NCI-H1417 treated with DMSO at 0.1 percent for 48 hours (cell line): ENCODE data around the gene FAM174C.

ENCODE experiments used
- DNase-seq: peaks from one replicate; lab custom pipeline; 2025; lab: John Stamatoyannopoulos, UW

FAM174C gene

DNA sequence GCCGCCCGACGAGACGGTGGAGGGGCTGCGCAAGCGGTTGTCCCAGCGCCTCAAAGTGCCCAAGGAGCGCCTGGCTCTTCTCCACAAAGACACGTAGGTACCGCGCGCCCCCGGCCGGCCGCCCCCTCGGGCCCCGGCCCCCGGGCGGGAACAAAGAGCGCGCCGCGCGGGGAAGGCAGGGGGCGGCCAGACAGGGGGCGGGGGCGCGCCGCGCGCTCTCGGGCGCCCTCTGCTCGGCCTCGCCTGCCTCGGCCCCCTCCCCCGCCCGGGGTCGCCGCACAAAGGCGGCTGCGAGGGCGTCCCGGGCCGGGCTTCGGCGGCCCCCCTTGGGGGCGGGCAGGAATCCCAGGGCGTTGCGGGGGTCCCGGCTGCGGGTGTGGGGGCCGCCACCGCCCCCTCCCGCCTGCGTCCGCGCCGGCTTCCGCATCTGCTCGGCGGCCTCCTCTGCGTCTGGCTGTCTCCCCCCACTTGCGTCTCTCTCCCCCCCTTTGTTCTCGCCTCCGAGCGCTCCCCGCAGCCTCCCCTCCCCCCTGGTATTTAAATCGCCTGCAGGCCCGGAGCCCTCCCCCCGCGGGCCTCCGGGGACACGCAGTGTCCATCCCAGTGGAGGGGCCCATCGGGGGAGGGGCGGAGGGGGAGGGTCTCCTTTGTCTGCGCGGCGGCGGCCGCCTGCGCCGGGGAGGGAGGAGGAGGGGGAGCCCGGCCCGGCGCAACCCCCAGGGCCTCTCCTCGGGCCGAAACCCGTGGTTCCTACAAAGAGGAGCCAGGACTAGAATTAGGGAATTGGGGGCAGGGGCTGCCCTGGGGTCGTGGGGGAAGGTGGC, 24.7 kb upstream of the FAM174C start:
- peak; percentile 45 for DNase-seq

DNA sequence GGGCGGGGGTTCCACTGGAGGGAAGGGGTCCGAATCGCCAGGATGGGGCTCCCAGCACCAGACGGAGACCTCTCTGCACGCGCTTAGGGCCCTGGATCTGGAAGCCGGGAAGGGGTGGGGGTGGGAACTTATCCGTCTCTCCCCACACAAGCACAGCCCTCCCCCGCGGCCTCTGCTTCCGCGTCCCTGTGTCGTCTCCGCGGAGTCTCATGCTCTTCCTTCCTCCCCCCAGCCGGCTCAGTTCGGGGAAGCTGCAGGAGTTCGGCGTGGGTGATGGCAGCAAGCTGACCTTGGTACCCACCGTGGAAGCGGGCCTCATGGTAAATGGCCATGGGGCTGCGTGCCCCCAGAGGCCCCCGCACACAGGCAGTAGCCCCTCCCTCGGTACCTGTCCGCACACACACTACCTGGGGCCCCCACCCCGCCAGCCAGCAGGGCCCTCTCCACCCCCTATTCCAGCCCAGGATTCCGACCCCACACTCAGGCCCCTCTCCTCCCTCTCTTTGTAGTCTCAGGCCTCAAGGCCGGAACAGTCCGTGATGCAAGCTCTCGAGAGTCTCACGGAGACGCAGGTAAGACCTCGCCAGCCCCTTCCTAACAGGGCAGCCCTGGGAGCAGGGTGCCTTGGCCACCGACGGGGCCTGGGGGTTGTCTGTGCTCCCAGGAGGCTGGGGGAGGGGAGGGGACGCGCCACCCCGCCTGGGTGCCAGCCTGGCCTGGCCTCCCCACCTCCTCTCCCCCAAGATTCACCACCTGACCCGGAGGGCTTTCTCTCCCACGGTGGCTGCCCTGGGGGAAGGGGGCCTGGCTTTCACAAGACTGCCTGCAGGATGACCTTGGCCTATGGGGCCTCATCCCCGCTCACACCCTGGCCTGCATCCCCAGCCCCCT, 23.8 kb upstream of the FAM174C start:
- no peak for DNase-seq

DNA sequence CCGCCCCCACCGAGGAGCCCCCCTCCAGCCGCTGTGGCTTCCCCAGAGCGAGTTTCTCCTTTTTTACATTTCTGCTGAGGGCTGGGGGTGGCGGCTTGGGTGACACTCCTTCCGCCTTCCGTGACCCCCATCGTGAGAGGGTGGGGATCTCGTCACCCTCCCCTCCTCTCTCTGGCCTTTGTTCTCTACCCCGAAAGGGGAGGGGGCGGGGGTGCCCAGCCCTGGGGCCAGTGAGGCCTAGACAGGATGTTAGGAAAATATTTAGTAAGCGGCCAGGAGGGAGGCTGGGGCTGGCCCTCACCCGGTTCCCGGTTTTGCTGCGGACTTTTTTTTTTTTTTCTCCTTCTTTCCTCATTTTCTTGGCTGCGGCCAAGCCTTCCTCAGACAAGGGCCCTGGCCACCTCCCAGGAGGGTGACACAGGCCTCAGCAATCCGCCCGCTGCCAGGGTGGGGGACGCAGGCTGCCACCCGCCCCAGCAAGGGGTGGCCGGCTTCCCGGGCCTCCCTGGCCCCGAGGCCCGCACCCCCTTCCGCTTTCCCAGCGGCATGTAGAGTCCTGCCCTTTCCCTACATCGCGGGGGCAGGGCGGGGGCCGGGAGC, 23.0 kb upstream of the FAM174C start:
- DNase-seq = no peak

DNA sequence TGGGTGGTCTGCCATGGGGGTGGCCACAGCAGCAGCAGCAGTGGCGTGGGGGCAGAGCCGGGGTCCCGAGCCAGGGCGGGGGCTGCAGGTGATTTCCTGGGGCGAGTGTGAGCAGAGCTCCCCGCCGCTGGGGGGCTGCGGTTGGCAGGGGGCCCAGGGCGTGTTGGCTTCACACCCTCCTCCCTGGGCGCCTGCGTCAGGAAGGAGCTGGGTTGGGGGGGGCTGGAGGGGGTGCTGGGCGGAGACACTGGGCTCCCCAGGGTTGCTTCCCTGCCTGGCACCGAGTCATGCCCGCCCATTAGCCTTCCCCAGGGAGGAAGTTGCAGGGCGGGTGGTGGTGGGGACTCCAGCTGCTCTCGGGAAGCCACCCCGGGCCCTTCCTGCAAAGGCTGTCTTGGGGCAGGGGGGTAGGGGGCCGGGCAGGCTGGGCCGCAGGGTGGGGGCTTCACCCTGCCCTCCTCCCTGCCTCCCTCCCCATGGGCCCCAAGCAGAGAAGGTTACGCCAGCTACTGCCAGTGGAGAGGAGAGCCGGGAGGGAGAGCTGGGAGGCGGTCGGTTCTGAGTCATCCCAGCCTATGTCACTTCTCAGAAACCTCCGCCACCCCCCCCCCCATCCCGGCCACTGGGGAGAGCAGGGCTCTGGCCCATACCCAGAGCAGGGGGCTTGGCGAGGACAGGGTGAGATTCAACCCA, 22.4 kb upstream of the FAM174C start:
- DNase-seq = peak; percentile 43

- no peak for DNase-seq
Measured at GRCh38 chr19:1253514-1254080, 21.7 kb upstream of the FAM174C start.

GRCh38 chr19:1254081-1254527, 21.2 kb upstream of the FAM174C start:
- DNase-seq = no peak

DNA sequence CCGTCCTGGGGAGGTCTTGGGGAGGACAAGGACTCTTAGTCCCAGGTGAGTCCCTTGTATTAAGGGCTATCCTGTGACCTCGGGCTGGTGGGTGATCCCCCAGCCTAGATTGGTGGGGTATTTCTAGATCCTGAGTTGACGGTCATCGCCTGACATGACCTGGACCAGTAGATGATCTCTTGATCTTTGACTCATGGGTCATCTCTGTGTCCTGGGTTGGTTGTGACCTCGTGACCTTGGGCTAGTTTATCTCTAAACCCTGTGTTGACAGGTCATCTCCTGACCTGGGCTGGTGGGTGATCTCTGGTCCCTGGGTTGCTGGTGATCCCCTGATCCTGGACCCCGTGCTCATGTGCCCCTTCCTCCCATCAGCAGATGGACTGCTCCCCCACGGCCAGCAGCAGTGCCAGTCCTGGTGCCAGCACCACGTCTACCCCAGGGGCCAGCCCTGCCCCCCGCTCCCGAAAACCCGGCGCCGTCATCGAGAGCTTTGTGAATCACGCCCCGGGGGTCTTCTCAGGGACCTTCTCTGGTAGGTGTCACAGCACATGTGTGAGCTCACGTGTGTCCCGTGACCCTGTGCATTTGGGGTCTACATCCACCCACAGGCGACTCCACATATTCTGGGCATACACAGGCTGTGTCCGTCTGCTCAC, 20.7 kb upstream of the FAM174C start:
- no peak for DNase-seq

DNA sequence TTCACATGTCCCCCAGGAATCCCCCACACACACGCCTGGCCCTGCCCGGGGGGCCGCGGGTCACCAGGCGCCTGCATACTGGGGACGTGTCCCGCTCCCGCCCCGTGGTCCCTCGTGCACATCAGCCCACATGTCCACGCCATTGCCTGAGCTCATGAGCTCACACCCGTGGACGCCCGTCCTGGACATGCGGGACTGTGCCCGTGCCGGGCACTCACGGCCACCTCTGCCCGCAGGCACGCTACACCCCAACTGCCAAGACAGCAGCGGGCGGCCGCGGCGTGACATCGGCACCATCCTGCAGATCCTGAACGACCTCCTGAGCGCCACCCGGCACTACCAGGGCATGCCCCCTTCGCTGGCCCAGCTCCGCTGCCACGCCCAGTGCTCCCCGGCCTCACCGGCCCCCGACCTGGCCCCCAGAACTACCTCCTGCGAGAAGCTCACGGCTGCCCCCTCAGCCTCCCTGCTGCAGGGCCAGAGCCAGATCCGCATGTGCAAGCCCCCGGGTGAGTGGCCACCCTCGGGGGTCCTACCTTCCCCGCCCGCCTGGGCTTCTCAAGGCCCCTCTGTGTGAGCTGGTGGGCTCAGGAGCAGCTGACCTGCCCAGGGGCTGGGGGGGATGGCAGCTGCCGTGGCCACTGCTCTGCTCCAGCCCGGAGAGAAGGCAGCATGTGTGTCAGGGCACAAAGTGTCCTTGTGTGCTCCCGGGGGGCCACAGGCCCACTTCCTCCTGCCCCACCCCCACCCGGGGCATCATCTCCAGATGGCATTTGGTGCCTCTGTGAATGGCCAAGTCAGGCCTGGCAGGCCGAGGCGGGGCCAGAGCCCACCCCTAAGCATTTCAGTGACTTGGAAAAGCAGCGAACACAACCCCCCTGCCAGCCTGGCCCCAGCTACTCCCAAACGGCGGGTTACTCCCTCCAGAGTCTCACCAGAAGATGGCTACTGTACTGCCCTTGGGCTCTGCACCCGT, 19.9 kb upstream of the FAM174C start:
- DNase-seq = no peak

DNA sequence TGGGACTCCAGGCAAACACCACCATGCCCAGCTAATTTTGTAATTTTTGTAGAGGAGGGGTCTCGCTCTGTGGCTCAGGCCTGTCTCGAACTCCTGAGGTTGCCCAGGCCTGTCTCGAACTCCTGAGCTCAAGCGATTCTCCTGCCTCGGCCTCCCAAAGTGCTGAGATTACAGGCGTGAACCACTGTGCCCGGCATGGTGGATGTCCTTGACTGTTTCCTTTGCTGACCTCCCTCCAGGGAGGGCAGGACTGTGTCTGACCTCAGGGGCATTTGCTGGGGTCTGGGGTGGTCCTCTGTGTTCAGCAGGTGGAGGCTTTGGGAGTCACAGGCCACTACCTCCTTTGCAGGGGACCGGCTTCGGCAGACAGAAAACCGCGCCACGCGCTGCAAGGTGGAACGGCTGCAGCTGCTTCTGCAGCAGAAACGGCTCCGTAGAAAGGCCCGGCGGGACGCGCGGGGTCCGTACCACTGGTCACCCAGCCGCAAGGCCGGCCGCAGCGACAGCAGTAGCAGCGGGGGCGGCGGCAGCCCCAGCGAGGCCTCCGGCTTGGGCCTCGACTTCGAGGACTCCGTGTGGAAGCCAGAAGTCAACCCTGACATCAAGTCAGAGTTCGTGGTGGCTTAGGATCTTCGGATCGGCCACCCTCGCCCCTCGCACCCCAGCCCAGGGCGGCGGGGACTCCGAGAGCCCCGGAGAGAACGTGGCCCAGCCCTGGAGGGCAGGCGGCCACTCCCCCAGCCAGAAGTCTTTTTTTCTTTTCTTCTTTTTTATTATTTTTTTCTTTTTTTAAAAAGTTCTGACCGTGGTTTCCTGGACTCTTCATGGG, 18.5 kb upstream of the FAM174C start:
- no peak for DNase-seq

DNA sequence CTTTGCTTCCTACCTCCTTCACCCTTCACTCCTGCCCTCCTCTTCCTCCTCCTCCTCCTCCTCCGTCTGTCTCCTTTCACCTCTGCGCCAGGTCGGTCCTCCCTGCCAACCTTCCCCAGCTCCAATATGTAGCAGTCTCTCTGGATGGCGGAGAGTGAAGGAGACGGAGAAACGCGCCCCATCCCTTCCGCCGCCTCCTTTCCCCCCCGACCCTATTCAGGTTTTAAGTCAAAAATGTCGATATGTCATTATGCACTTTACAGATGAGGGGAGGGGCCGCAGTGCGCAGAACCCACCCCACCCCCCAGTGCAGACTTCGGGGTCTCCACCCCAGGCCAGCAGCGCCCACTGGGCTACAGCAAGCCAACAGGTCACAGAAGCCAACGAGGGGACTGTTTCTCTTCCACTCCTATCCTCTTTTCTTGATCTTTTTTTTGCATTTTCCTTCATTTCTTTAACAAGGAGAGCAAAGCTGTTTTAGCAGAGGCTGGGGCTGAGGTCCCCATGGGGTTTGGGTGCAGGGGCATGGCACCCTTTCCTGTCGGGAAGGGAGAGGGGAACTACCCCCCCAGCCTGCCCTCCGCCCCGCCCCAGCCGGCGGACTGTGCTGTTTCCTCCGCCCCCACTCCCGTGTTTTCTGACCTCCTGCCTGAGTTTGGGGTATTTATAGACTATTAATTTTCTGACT, 17.7 kb upstream of the FAM174C start:
- DNase-seq = no peak

GRCh38 chr19:1258163-1258492, 17.2 kb upstream of the FAM174C start:
- DNase-seq = no peak

DNA sequence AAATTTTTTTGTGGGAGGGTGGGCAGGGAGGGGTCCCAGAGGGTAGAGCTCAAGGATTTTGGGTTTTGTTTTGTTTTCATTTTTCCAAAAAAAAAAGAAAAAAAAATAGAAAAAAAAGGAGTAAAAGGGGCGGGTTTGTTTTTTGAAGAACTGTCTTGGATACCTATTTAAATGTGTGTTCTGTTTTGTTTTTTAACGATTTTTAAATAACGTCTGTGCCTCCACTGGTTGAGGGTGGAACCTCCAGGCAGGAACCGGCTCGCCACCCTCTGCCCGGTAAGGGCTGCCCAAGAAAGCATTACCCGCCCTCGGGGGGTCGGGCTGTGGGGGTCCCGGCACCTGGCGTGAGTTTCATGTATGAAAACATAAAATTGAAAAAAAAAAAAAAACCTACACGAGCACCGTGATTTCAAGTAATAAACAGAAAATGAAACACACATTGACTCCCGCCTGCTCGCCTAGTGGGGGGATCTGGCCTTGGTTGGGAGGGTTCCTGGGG, 16.6 kb upstream of the FAM174C start:
- DNase-seq = no peak

- no peak for DNase-seq
Measured at GRCh38 chr19:1259206-1259875, 16.0 kb upstream of the FAM174C start.

DNA sequence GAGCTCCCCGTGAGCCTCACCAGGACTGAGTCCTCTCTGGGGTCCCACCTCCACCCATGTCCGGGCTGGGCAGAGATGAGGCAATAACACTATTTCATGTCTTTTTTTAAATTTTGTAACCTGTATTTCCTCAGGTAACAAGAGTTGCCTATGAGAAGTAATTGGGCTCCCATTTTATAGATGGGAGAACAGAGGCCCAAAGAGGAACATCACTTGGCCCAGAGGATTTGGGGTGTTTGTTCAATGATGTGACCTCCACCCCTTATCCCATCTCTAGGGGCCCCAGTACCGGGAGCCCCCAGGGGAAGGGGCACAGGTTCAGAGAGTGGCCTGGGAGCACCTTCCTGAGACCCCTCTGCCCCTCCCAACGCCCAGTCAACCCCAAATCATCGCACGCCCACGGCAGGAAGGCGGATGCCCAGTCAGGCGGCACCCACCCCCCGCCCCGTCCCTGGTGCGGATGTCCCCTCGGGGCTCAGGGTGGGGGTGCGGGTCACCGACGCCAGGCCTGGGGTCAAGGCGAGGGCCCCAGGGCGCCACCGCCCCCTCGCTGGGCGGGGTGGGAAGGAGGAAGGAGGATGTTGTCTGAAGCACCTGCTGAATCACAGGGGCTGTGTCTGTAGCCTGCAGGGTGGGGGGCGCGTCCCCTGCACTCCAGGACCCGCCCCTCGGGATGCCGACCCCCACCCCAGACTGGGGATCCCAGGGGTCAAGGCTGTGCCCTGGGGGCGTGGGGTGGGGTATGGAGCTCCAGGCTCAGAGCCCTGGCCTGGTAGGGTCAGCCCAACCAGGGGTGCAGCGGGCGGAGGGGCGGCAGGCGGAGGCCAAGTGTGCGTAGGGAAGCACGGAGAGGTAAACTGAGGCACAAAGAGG, 15.2 kb upstream of the FAM174C start:
- DNase-seq = no peak

GRCh38 chr19:1260749-1261537, 14.4 kb upstream of the FAM174C start:
- DNase-seq = peak; percentile 74

DNA sequence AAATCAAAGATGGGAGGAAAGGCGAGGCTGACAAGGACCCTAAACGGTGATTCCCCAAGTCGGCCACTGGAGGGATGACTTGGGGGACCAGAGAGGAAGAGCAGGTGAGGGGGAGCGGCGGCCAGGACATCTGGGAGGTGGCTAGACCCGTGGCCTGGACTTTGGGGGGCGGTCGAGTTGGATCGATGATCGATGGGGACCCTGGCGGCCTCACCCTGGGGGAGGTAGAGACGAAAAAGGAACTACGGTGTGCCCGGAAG, 13.9 kb upstream of the FAM174C start:
- DNase-seq = no peak
